ENCODE data around the gene DOHH. TPM values are rescaled to one million over a fixed set of nuclear protein-coding genes. Genes with fewer than 3 reads are reported as not detected.

Gene DOHH
- total and polyA plus RNA-seq, 9 of the 15 experiments (the other 6 are each of a cell fraction or from before 2014, with no cell fraction given) = 0.14 to 47.2 (median 5.1) TPM

GRCh38 chr19:3500429-3501101 is at the start of gene DOHH (continued):
- TF ChIP-seq, protein P1, sequence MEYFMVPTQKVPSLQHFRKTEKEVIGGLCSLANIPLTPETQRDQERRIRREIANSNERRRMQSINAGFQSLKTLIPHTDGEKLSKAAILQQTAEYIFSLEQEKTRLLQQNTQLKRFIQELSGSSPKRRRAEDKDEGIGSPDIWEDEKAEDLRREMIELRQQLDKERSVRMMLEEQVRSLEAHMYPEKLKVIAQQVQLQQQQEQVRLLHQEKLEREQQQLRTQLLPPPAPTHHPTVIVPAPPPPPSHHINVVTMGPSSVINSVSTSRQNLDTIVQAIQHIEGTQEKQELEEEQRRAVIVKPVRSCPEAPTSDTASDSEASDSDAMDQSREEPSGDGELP (CRISPR knock-in tag; IDR thresholded peaks at IDR 0.05; ENCODE audit: borderline replicate concordance) = peak; percentile 87
- TF ChIP-seq ZNF76 (CRISPR knock-in tag; IDR thresholded peaks at IDR 0.05; ENCODE audit: borderline replicate concordance) (no peak), CREB1 (IDR thresholded peaks at IDR 0.05) (peak; percentile 22; the same call in 1 of the 2 replicates), CREB1 (CRISPR knock-in tag; IDR thresholded peaks at IDR 0.05) (peak; percentile 42; the same call in 1 of the 2 replicates), ZNF134 (CRISPR knock-in tag; conservative IDR thresholded peaks at IDR 0.05) (peak; percentile 81), MYBL2 (IDR thresholded peaks at IDR 0.05; ENCODE audit: low read depth) (no peak), MYBL2 (CRISPR knock-in tag; IDR thresholded peaks at IDR 0.05; ENCODE audit: borderline replicate concordance) (no peak), FOXK1 (CRISPR knock-in tag; IDR thresholded peaks at IDR 0.05; ENCODE audit: borderline replicate concordance) (0 out of 2 replicates have a peak, but pooled peaks have one; percentile 39), MEF2D (tag; conservative IDR thresholded peaks at IDR 0.05; ENCODE audit: low read depth) (0 out of 2 replicates have a peak, but pooled peaks have one; percentile 60), KLF6 (CRISPR knock-in tag; IDR thresholded peaks at IDR 0.05; ENCODE audit: borderline replicate concordance) (0 out of 2 replicates have a peak, but pooled peaks have one; percentile 21), CBFA2T2 (conservative IDR thresholded peaks at IDR 0.05) (peak; percentile 85), ZNF407 (IDR thresholded peaks at IDR 0.05; ENCODE audit: low read depth) (no peak), MEIS2 (IDR thresholded peaks at IDR 0.05; ENCODE audit: partially characterized antibody) (peak; percentile 47), ARNT (IDR thresholded peaks at IDR 0.05) (no peak), ZNF24 (IDR thresholded peaks at IDR 0.05) (peak; percentile 100)
- TF ChIP-seq, protein P2, sequence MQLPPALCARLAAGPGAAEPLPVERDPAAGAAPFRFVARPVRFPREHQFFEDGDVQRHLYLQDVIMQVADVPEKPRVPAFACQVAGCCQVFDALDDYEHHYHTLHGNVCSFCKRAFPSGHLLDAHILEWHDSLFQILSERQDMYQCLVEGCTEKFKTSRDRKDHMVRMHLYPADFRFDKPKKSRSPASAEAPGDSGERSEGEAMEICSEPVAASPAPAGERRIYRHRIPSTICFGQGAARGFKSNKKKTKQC (CRISPR knock-in tag; IDR thresholded peaks at IDR 0.05) = 0 out of 2 replicates have a peak, but pooled peaks have one; percentile 74
- TF ChIP-seq, protein P3, sequence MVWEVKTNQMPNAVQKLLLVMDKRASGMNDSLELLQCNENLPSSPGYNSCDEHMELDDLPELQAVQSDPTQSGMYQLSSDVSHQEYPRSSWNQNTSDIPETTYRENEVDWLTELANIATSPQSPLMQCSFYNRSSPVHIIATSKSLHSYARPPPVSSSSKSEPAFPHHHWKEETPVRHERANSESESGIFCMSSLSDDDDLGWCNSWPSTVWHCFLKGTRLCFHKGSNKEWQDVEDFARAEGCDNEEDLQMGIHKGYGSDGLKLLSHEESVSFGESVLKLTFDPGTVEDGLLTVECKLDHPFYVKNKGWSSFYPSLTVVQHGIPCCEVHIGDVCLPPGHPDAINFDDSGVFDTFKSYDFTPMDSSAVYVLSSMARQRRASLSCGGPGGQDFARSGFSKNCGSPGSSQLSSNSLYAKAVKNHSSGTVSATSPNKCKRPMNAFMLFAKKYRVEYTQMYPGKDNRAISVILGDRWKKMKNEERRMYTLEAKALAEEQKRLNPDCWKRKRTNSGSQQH (CRISPR knock-in tag; IDR thresholded peaks at IDR 0.05) = peak; percentile 83; the same call in 1 of the 2 replicates
